ENCODE results near the gene MRGPRG. TPM values are rescaled to one million over a fixed set of nuclear protein-coding genes. Genes with fewer than 3 reads are reported as not detected.
A peak's percentile ranks its signal among the peaks of the same experiment; 100 is the strongest.
"Not testable (repeated sequence)": the region's sequence is repeated elsewhere in the genome, so short reads cannot be mapped to it uniquely, and the experiment has no call there.

The MRGPRG gene
- total RNA-seq, 1 experiment from 2014 or later = not detected

- Mint-ChIP-seq H3K4me1 (ENCODE audit: low read depth, unreplicated experiment) (peaks cover 9% of the 10 kb centered on the region), H3K36me3 (ENCODE audit: insufficient read depth, unreplicated experiment) (no peaks in the 10 kb centered on the region), H3K27me3 (ENCODE audit: unreplicated experiment) (peaks cover 38% of the 10 kb centered on the region), H3K9me3 (ENCODE audit: low read depth, unreplicated experiment) (no peaks in the 10 kb centered on the region), H3K4me3 (ENCODE audit: low read depth, unreplicated experiment) (no peak overlapping the region), H3K27ac (ENCODE audit: unreplicated experiment) (no peak overlapping the region)
- CTCF ChIA-PET = interaction anchor here (0.5 kb wide), 1 partner anchor 194 kb away, joined by 5 read pairs; no protein-coding TSS in a partner anchor
- DNase-seq = no peak
- no peak for TF ChIP-seq CTCF (IDR thresholded peaks at IDR 0.05; ENCODE audit: unreplicated experiment)
- intact Hi-C loops (cut with micrococcal nuclease; ENCODE audit: unreplicated experiment) = no loop called here
- BruUV-seq (replicated peaks) = no TSS peak
These were observed 46.6 kb downstream of the MRGPRG start for GRCh38 chr11:3171931-3172560.

DNA sequence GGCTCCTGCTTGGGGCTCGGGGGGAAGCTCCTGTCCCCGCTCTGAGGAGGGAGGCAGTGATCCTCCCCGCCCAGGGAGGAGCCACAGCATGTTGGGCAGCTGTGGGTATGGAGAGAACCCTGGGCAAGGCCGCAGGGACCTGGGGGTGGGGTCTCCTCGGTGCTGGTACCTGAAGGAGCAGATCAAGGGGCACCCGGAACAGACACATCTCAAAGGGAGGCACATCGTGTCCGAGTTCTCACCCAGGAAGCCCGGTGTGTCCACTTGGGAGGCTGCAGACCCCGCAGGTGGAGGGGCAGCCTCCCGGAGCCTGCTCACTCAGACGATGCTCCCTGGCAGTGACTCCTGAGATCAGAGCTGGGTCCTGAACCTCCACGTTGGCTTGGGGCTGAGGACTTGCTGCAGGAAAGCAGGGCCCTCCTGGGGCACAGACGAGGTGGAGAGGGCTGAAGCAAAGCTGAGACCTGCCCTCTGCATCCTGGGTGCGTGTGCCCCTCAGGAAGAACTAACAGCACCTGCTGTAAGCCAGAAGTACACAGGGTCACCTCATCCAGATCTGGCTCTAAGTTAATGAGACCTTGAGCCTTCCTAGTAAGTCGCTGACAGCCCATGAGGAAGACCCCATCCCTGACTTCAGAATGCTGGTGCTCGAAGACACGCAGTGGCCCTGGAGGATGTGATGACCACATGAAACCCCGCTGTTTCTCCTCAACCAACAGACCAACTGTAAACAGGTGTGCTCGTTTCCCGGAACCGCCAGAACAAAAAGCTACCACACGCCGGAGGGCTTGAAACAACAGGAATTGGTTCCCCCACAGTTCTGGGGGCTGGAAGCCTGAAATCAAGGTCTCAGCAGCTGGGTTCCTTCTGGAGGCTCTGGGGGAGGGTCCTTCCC lies 47.6 kb downstream of the MRGPRG start:
- no peak for TF ChIP-seq CTCF (IDR thresholded peaks at IDR 0.05; ENCODE audit: unreplicated experiment)
- no peaks in the 10 kb centered on the region for H3K9me3 Mint-ChIP-seq (ENCODE audit: low read depth, unreplicated experiment)
- no peak overlapping the region for H3K27ac Mint-ChIP-seq (ENCODE audit: unreplicated experiment)
- H3K36me3 Mint-ChIP-seq (ENCODE audit: insufficient read depth, unreplicated experiment) = peaks cover under 1% of the 10 kb centered on the region
- no TSS peak for BruUV-seq (replicated peaks)
- peaks cover 48% of the 10 kb centered on the region for H3K27me3 Mint-ChIP-seq (ENCODE audit: unreplicated experiment)
- no peak for DNase-seq
- H3K4me1 Mint-ChIP-seq (ENCODE audit: low read depth, unreplicated experiment) = peaks cover 10% of the 10 kb centered on the region
- CTCF ChIA-PET = interaction anchor here (0.5 kb wide), 1 partner anchor 193 kb away, joined by 5 read pairs; no protein-coding TSS in a partner anchor
- intact Hi-C loops (cut with micrococcal nuclease; ENCODE audit: unreplicated experiment) = no loop called here
- H3K4me3 Mint-ChIP-seq (ENCODE audit: low read depth, unreplicated experiment) = no peak overlapping the region

- Mint-ChIP-seq H3K9me3 (ENCODE audit: low read depth, unreplicated experiment) (no peaks in the 10 kb centered on the region), H3K27ac (ENCODE audit: unreplicated experiment) (no peak overlapping the region), H3K4me1 (ENCODE audit: low read depth, unreplicated experiment) (peaks cover 16% of the 10 kb centered on the region), H3K27me3 (ENCODE audit: unreplicated experiment) (peaks cover 56% of the 10 kb centered on the region), H3K36me3 (ENCODE audit: insufficient read depth, unreplicated experiment) (peaks cover 9% of the 10 kb centered on the region), H3K4me3 (ENCODE audit: low read depth, unreplicated experiment) (peak overlapping the region; percentile 31)
- TF ChIP-seq CTCF (IDR thresholded peaks at IDR 0.05; ENCODE audit: unreplicated experiment) = no peak
- no TSS peak for BruUV-seq (replicated peaks)
- no peak for DNase-seq
- CTCF ChIA-PET = interaction anchor here (1.0 kb wide), 1 partner anchor 33 kb away, joined by 3 read pairs; no protein-coding TSS in a partner anchor
- intact Hi-C loops (cut with micrococcal nuclease; ENCODE audit: unreplicated experiment) = no loop called here
These were observed 48.4 kb downstream of the MRGPRG start for GRCh38 chr11:3170044-3170755.

DNA sequence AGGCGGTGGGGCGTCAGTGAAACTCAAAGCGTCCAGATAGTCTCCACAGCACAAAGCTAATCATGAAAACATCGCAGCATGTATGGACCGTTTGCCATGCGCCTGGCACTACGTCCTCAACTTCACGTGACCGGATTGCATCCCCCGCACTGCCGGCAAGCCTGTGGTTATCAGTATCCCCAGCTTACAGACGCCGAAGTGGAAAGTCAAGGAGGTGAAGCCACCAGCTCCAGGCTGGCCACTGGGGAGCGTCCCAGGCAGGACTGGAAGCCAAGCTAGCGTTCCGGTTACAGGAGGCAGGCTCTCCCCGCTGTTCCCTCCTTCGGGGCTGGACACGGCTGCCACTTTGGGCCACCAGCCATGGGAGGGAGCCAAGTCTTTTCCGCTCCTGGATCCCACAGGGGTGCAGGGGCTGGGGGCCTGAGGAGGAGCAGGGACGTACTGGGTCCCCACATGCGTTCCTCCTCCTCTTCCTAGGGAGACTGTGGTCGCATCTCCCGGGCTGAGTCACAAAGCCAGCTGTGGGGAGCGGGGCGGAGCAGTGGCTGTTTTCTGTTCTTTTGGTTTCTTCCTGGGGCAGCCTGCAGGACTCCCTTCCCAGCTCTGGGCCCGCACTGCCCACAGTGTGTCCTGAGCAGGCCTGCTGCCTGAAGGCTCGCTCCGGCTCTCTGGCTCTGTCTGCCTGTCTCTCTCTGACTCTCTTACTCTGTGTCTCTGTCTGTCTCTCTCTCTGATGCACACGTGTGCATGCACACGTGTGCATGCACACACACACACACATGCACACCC lies 49.2 kb downstream of the MRGPRG start:
- BruUV-seq (replicated peaks) = no TSS peak
- CTCF ChIA-PET = interaction anchor here (1.0 kb wide), 2 partner anchors 34 to 70 kb away, joined by 3 to 4 read pairs; no protein-coding TSS in a partner anchor
- peak; percentile 36 for DNase-seq
- intact Hi-C loops (cut with micrococcal nuclease; ENCODE audit: unreplicated experiment) = no loop called here
- H3K9me3 Mint-ChIP-seq (ENCODE audit: low read depth, unreplicated experiment) = no peaks in the 10 kb centered on the region
- TF ChIP-seq CTCF (IDR thresholded peaks at IDR 0.05; ENCODE audit: unreplicated experiment) = no peak
- peaks cover 57% of the 10 kb centered on the region for H3K27me3 Mint-ChIP-seq (ENCODE audit: unreplicated experiment)
- H3K27ac Mint-ChIP-seq (ENCODE audit: unreplicated experiment) = no peak overlapping the region
- H3K36me3 Mint-ChIP-seq (ENCODE audit: insufficient read depth, unreplicated experiment) = peaks cover 12% of the 10 kb centered on the region
- H3K4me1 Mint-ChIP-seq (ENCODE audit: low read depth, unreplicated experiment) = peaks cover 16% of the 10 kb centered on the region
- H3K4me3 Mint-ChIP-seq (ENCODE audit: low read depth, unreplicated experiment) = peak overlapping the region; percentile 31

- intact Hi-C loops (cut with micrococcal nuclease; ENCODE audit: unreplicated experiment); BruUV-seq (replicated peaks); H3K4me3 Mint-ChIP-seq (ENCODE audit: low read depth, unreplicated experiment); DNase-seq; H3K27ac Mint-ChIP-seq (ENCODE audit: unreplicated experiment); H3K9me3 Mint-ChIP-seq (ENCODE audit: low read depth, unreplicated experiment): not testable (repeated sequence)
- peaks cover 16% of the 10 kb centered on the region for H3K4me1 Mint-ChIP-seq (ENCODE audit: low read depth, unreplicated experiment)
- CTCF ChIA-PET = interaction anchor here (1.0 kb wide), 1 partner anchor 71 kb away, joined by 4 read pairs; no protein-coding TSS in a partner anchor
- H3K27me3 Mint-ChIP-seq (ENCODE audit: unreplicated experiment) = peaks cover 57% of the 10 kb centered on the region
- peaks cover 16% of the 10 kb centered on the region for H3K36me3 Mint-ChIP-seq (ENCODE audit: insufficient read depth, unreplicated experiment)
These were observed 49.8 kb downstream of the MRGPRG start for GRCh38 chr11:3168742-3169254.

All from Calu3 (cell line).